Ascending aorta (tissue), 2 donors: ENCODE measurements around the gene ABCC8. TPM values are rescaled to one million over a fixed set of nuclear protein-coding genes. Genes with fewer than 3 reads are reported as not detected.

ENCODE experiments used
- DNase-seq, 2 donors: peaks; one replicate each; pipeline ENCODE4 v3.0.0-alpha.2; 2019; ENCODE audit warnings: low spot score in 2 of 2
- H3K27ac ChIP-seq, 2 donors: fragments of 200-600 bp; sonication (generic); one replicate each; pipeline ENCODE4 v1.5.1; 2016 to 2017; ENCODE audit warnings: mild to moderate bottlenecking in 1 of 2
- H3K27me3 ChIP-seq: fragments of 200-600 bp; sonication (generic); one replicate; pipeline ENCODE4 v1.5.1; 2017
- H3K36me3 ChIP-seq, 2 donors: fragments of 200-600 bp; sonication (generic); one replicate each; pipeline ENCODE4 v1.5.1; 2016
- H3K4me1 ChIP-seq, 2 donors: fragments of 200-600 bp; sonication (generic); one replicate each; pipeline ENCODE4 v1.5.1; 2016 to 2017; ENCODE audit warnings: mild to moderate bottlenecking in 1 of 2
- H3K4me3 ChIP-seq, 2 donors: fragments of 200-600 bp; sonication (generic); one replicate each; pipeline ENCODE4 v1.5.1; 2016 to 2017; ENCODE audit warnings: mild to moderate bottlenecking in 1 of 2
- H3K9me3 ChIP-seq, 2 donors: fragments of 200-600 bp; sonication (generic); one replicate each; pipeline ENCODE4 v1.5.1; 2016
- intact Hi-C: fragments of 100-400 bp; cut with DNase I; formaldehyde crosslinking; loops from one replicate; pipeline ENCODE4 v1.15.1; 2023
- total RNA-seq: library from RNA; depleted of rRNA; stranded (reverse); fragments of >200 nt; gene quantifications from one replicate; pipeline ENCODE4 v1.1.0, GENCODE V29; 2016
- TF ChIP-seq, protein P1 (sequence below), 3 experiments: fragments of 200-600 bp in 2 of 3; fragments of 450-650 bp in 1 of 3; sonication (generic) in 2 of 3; IDR thresholded peaks; one replicate each; pipeline ENCODE4 v1.5.1; 2016 to 2019; ENCODE audit warnings: antibody characterized with exemption in 3 of 3, mild to moderate bottlenecking in 1 of 3, moderate library complexity in 1 of 3

ABCC8 gene
- total RNA-seq, 1 donor from 2014 or later: not detected

DNA sequence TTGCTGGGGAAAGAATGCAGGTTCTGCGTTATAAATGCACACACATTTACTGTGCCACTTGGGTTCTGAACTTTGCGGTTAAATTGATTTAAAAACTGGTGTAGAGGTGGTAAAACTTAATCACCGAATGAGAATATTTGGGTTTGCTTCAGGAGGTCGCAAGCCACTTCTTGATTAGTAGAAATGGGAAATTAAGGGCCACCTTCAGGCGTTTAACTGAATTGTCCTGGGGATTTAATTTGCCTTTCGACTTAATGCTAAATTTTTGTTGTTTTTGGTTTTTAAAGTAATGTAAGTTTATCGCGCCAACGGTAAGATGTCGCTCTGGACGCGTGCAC, 125.5 kb downstream of the ABCC8 start:
- Histone ChIP-seq H3K27ac (peak overlapping the region; percentile 84 to 92), H3K9me3 (no peaks in the 10 kb centered on the region), H3K4me3 (peak overlapping the region; percentile 66 to 98), H3K4me1 (peaks cover 0 to 7% of the 10 kb centered on the region in 2 donors), H3K27me3 (no peaks in the 10 kb centered on the region), H3K36me3 (no peaks in the 10 kb centered on the region)
- DNase-seq: no peak
- intact Hi-C loops: loop anchor here (1.0 to 10.0 kb wide), 5 partner anchors 75 to 1044 kb away; partner anchors contain the start of genes LDHA, NUCB2, PIK3C2A and RPS13
- TF ChIP-seq, protein P1, sequence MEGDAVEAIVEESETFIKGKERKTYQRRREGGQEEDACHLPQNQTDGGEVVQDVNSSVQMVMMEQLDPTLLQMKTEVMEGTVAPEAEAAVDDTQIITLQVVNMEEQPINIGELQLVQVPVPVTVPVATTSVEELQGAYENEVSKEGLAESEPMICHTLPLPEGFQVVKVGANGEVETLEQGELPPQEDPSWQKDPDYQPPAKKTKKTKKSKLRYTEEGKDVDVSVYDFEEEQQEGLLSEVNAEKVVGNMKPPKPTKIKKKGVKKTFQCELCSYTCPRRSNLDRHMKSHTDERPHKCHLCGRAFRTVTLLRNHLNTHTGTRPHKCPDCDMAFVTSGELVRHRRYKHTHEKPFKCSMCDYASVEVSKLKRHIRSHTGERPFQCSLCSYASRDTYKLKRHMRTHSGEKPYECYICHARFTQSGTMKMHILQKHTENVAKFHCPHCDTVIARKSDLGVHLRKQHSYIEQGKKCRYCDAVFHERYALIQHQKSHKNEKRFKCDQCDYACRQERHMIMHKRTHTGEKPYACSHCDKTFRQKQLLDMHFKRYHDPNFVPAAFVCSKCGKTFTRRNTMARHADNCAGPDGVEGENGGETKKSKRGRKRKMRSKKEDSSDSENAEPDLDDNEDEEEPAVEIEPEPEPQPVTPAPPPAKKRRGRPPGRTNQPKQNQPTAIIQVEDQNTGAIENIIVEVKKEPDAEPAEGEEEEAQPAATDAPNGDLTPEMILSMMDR (IDR thresholded peaks at IDR 0.05): no peak

DNA sequence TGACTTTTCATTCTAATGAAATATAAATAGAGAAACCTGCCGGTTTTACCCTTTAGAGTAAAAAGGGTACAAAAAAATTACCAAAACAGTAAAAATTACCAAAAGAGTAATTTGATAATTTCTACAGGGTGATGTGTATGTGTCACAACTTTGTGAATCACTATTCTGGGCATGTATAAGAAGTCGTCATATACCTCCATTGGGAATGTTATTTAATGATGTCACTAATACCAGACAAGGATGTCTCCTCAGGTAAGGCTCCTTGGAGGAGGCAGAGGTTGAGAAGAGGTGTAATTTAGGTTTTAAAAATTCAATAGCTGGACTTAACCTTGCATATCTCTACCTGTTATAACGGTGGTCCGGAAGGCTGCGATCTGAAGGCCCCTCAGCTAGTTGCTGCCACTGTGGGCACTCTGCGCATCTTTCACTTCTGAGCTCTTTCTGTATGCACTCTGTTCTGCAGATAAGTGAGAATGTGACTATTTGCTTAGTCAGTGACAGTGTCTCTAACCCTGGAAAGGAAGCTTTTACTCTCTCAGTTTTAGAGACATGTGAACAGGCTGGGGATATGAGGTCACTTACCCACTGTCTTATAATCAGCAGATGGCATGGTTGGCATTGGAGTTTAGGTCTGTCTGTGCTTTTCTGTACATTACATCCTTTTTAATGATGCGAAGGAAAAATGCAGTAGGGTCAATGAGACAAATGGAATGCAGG, 126.0 kb downstream of the ABCC8 start:
- H3K27ac ChIP-seq: no peak overlapping the region
- peaks cover 0 to 7% of the 10 kb centered on the region in 2 donors for H3K4me1 ChIP-seq
- no peaks in the 10 kb centered on the region for H3K36me3 ChIP-seq
- TF ChIP-seq, protein P1 (IDR thresholded peaks at IDR 0.05): no peak
- DNase-seq: no peak
- no peaks in the 10 kb centered on the region for H3K9me3 ChIP-seq
- intact Hi-C loops: loop anchor here (1.0 to 10.0 kb wide), 5 partner anchors 74 to 1044 kb away; partner anchors contain the start of genes LDHA, NUCB2, PIK3C2A and RPS13
- H3K4me3 ChIP-seq: peak overlapping the region in 1 of 2 donors; percentile 98
- no peaks in the 10 kb centered on the region for H3K27me3 ChIP-seq

DNA sequence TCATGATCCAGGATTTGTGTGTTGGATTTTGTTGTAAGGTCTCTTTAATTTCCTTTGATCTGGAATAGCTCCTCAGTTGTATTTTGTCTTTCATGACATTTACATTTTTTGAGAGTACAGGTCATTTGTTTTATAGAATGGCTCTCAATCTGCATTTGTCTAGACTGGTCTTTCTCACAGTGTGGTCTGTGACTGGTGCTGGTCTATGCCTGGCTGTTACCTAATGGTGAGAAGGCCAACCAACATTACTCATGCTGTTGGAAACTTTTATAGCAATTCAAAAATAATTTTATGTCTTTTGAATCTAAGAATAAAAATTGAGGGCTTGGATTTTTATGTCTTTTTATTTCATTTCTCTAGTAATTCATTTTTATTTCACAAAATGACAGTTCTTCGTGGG, 129.0 kb downstream of the ABCC8 start:
- Histone ChIP-seq H3K4me3 (no peak overlapping the region), H3K27ac (no peak overlapping the region), H3K4me1 (peaks cover 0 to 2% of the 10 kb centered on the region in 2 donors), H3K27me3 (no peaks in the 10 kb centered on the region), H3K36me3 (no peaks in the 10 kb centered on the region), H3K9me3 (no peaks in the 10 kb centered on the region)
- no peak for DNase-seq
- TF ChIP-seq, protein P1 (IDR thresholded peaks at IDR 0.05): no peak
- intact Hi-C loops: no loop called here

- Histone ChIP-seq H3K27ac (no peak overlapping the region), H3K9me3 (no peaks in the 10 kb centered on the region), H3K36me3 (no peaks in the 10 kb centered on the region), H3K4me3 (no peak overlapping the region), H3K27me3 (no peaks in the 10 kb centered on the region), H3K4me1 (no peaks in the 10 kb centered on the region)
- no peak for DNase-seq
- intact Hi-C loops: no loop called here
- TF ChIP-seq, protein P1 (IDR thresholded peaks at IDR 0.05): no peak
Observed at GRCh38 chr11:17343907-17344306, 132.7 kb downstream of the ABCC8 start.

GRCh38 chr11:17343257-17343656, 133.4 kb downstream of the ABCC8 start:
- Histone ChIP-seq H3K9me3 (no peaks in the 10 kb centered on the region), H3K4me1 (no peaks in the 10 kb centered on the region), H3K36me3 (no peaks in the 10 kb centered on the region), H3K27me3 (no peaks in the 10 kb centered on the region), H3K27ac (no peak overlapping the region), H3K4me3 (no peak overlapping the region)
- TF ChIP-seq, protein P1 (IDR thresholded peaks at IDR 0.05): no peak
- DNase-seq: no peak
- intact Hi-C loops: no loop called here

Other genes starting within 250 kb of the ABCC8 start
- gene NUCB2, start 200.1 kb downstream of the ABCC8 start, total RNA-seq: 47.8 TPM
- gene NCR3LG1, start 125.0 kb downstream of the ABCC8 start, total RNA-seq: 0.21 TPM
- gene KCNJ11, start 88.2 kb downstream of the ABCC8 start, total RNA-seq: not detected
- not detected for gene USH1C, start 67.6 kb upstream of the ABCC8 start, total RNA-seq
- not detected for gene OTOG, start 70.4 kb upstream of the ABCC8 start, total RNA-seq
- gene MYOD1, start 242.7 kb upstream of the ABCC8 start, total RNA-seq: not detected